Activated CD8-positive, alpha-beta memory T cell treated with anti-CD3 and anti-CD28 coated beads, Interleukin-2, amount 10 ng/mL, durations not matched to agents 7 days and 5 days (primary cell): ENCODE results near the gene SOCS7. TPM values are rescaled to one million over a fixed set of nuclear protein-coding genes. Genes with fewer than 3 reads are reported as not detected.
A peak's percentile ranks its signal among the peaks of the same experiment; 100 is the strongest.

Experiments
- ATAC-seq: fragments of 150-1000 bp; cut with Tn5 transposase; one replicate; pipeline ENCODE4 v1.10.0; 2021; ENCODE audit warnings: moderate library complexity
- CTCF ChIA-PET: fragments of 350-600 bp; sonication (Branson Sonifier 250); formaldehyde crosslinking; loops from one replicate; lab custom pipeline; 2021; ENCODE audit warnings: antibody characterized with exemption; lab: Charles Lee
- DNase-seq: peaks from one replicate; pipeline ENCODE4 v3.0.0-alpha.2; 2020
- H3K27ac Mint-ChIP-seq: one replicate; pipeline ENCODE4 v1.8.0; 2021; ENCODE audit warnings: mild to moderate bottlenecking, mixed read lengths
- H3K27me3 Mint-ChIP-seq: one replicate; pipeline ENCODE4 v1.8.0; 2021; ENCODE audit warnings: mixed read lengths
- H3K36me3 Mint-ChIP-seq: one replicate; pipeline ENCODE4 v1.8.0; 2021; ENCODE audit warnings: mild to moderate bottlenecking, mixed read lengths
- H3K4me1 Mint-ChIP-seq: one replicate; pipeline ENCODE4 v1.8.0; 2021; ENCODE audit warnings: mixed read lengths
- H3K4me3 Mint-ChIP-seq: one replicate; pipeline ENCODE4 v1.8.0; 2021; ENCODE audit warnings: mild to moderate bottlenecking, moderate library complexity, mixed read lengths
- H3K9me3 Mint-ChIP-seq: one replicate; pipeline ENCODE4 v1.8.0; 2022; ENCODE audit warnings: low read depth, mixed read lengths
- total RNA-seq, 2 experiments: library from RNA; stranded (reverse); gene quantifications; one replicate each; pipeline ENCODE4 v1.2.3, GENCODE V29; 2021

SOCS7 gene
- total RNA-seq, 2 experiments from 2014 or later = 16.2 to 16.8 TPM

DNA sequence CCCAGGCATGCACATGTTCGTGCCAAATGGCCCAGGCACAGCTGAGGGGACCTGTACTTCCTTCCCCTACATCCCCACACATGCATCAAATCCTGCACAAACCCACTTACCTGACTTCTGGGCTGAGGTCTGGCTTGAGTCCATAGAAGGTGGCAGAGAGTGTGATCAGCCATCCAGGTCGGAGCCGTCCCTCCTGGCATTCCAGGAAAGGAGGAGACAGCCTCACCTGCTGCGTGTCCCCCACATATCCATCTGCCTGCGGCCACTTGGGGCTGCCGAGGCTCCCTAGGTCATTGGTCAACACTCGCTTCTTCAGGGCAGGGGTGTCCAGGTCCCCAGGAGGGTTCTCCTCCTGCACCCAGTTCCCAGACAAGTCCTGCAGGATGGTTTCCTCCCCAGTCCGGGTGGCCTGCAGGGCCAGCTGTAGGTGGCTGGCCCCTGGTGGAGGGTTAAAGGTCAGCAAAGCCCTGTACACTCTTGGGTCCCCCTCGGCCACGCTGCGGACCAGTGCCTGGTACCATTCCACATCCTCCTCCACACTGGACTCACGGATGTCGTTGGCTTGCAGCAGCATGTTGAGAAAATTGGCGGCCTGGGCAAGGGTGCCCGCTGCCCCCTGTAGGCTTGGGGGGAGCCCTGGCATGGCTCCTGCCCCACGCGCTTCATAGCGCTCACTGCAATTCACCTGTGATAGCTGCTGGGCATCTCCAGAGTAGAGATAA is 8.6 kb upstream of the SOCS7 start:
- CTCF ChIA-PET = interaction anchor here (17.4 kb wide), 1 partner anchor 72 kb away, joined by 334 read pairs; no protein-coding TSS in a partner anchor
- Mint-ChIP-seq H3K9me3 (no peaks in the 10 kb centered on the region), H3K4me1 (no peaks in the 10 kb centered on the region), H3K27me3 (peaks cover 4% of the 10 kb centered on the region), H3K36me3 (no peaks in the 10 kb centered on the region), H3K27ac (no peak overlapping the region), H3K4me3 (no peak overlapping the region)
- no peak for ATAC-seq
- no peak for DNase-seq

- no peaks in the 10 kb centered on the region for H3K4me1 Mint-ChIP-seq
- no peak for DNase-seq
- CTCF ChIA-PET = interaction anchor here (0.8 to 17.4 kb wide), 2 partner anchors 12 to 71 kb away, joined by 3 to 334 read pairs; no protein-coding TSS in a partner anchor
- no peaks in the 10 kb centered on the region for H3K36me3 Mint-ChIP-seq
- ATAC-seq = no peak
- no peak within 1 kb of the TSS for H3K4me3 Mint-ChIP-seq
- no peaks in the 10 kb centered on the region for H3K9me3 Mint-ChIP-seq
- H3K27ac Mint-ChIP-seq = no peak within 1 kb of the TSS
- H3K27me3 Mint-ChIP-seq = peaks cover 4% of the 10 kb centered on the region
These were observed 7.8 kb upstream of the SOCS7 start, which contains the start of gene GPR179 for GRCh38 chr17:38343608-38344419. TSS of gene GPR179 (minus strand) at chr17:38343956. CDS start at chr17:38343789, 167 bp downstream.

DNA sequence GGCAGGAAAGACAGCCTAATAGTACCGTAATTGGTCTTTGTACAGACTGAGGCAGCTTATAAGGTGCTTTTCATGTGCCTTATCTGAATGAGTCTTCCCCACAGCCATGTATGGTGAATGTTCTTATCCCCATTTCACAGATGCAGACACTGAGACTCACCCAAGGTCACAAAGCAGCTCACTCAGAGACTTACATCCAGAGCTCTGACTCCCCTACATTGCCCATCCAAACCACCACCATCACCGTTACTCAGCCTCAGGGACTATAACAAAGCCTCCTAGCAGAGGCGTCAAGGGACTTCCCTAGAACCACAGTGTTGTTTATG is 7.3 kb upstream of the SOCS7 start:
- CTCF ChIA-PET = interaction anchor here (0.8 to 17.4 kb wide), 2 partner anchors 11 to 70 kb away, joined by 3 to 334 read pairs; no protein-coding TSS in a partner anchor
- no peak overlapping the region for H3K4me3 Mint-ChIP-seq
- ATAC-seq = no peak
- H3K9me3 Mint-ChIP-seq = no peaks in the 10 kb centered on the region
- no peak for DNase-seq
- H3K27ac Mint-ChIP-seq = no peak overlapping the region
- peaks cover 4% of the 10 kb centered on the region for H3K27me3 Mint-ChIP-seq
- H3K36me3 Mint-ChIP-seq = no peaks in the 10 kb centered on the region
- peaks cover 5% of the 10 kb centered on the region for H3K4me1 Mint-ChIP-seq

DNA sequence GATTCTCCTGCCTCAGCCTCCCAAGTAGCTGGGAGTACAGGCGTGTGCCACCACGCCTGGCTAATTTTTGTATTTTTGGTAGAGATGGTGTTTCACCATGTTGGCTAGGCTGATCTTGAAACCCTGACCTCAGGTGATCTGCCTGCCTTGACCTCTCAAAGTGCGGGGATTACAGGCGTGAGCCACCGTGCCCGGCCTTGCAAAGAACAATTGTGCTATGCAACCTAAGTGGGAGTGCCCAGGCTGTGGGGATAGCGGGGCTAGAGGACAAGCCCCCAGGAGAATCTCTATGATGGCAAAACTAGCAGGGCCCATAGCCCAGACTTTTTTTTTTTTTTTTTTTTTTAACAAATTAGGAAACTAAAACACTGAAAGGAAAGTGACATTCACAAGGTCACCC is 5.9 kb upstream of the SOCS7 start:
- Mint-ChIP-seq H3K27ac (no peak overlapping the region), H3K4me1 (peaks cover 6% of the 10 kb centered on the region), H3K9me3 (no peaks in the 10 kb centered on the region), H3K36me3 (no peaks in the 10 kb centered on the region), H3K27me3 (peaks cover 4% of the 10 kb centered on the region), H3K4me3 (no peak overlapping the region)
- ATAC-seq = no peak
- CTCF ChIA-PET = interaction anchor here (1.3 to 17.4 kb wide), 3 partner anchors 13 to 78 kb away, joined by 3 to 334 read pairs (median 4); no protein-coding TSS in a partner anchor
- no peak for DNase-seq

GRCh38 chr17:38349097-38349730 is 2.4 kb upstream of the SOCS7 start:
- no peak overlapping the region for H3K4me3 Mint-ChIP-seq
- CTCF ChIA-PET = interaction anchor here (0.7 to 17.4 kb wide), 29 partner anchors 10 to 318 kb away, joined by 3 to 334 read pairs (median 5); partner anchors contain the start of gene ARHGAP23
- H3K4me1 Mint-ChIP-seq = peaks cover 24% of the 10 kb centered on the region
- peak; percentile 91 for DNase-seq
- no peaks in the 10 kb centered on the region for H3K9me3 Mint-ChIP-seq
- H3K27ac Mint-ChIP-seq = no peak overlapping the region
- peak; percentile 55 for ATAC-seq
- no peaks in the 10 kb centered on the region for H3K27me3 Mint-ChIP-seq
- no peaks in the 10 kb centered on the region for H3K36me3 Mint-ChIP-seq

DNA sequence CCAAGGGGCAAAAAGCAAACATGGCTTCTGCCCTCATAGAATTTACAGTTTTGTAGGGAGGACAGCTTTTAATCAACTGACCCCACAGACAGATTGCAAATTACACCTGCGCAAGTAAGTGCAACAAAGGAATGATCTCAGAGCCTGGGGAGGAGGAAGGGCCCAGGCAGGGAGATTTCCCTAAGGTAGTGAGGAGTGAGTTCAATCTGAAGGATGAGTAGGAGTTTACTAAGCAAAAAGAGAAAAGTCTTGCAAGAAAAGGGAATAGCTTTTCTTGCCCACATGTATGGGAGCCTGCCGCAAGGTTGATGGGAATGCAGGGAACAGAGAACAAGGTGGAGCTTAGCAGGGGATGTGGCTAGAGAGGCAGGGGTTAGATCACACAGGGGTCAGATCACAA is 1.6 kb upstream of the SOCS7 start:
- Mint-ChIP-seq H3K4me1 (peaks cover 31% of the 10 kb centered on the region), H3K27me3 (no peaks in the 10 kb centered on the region), H3K36me3 (no peaks in the 10 kb centered on the region), H3K4me3 (no peak overlapping the region), H3K9me3 (no peaks in the 10 kb centered on the region), H3K27ac (no peak overlapping the region)
- ATAC-seq (no peak), DNase-seq (no peak)
- CTCF ChIA-PET = interaction anchor here (1.2 to 17.4 kb wide), 15 partner anchors 9 to 317 kb away, joined by 4 to 334 read pairs (median 10); no protein-coding TSS in a partner anchor

DNA sequence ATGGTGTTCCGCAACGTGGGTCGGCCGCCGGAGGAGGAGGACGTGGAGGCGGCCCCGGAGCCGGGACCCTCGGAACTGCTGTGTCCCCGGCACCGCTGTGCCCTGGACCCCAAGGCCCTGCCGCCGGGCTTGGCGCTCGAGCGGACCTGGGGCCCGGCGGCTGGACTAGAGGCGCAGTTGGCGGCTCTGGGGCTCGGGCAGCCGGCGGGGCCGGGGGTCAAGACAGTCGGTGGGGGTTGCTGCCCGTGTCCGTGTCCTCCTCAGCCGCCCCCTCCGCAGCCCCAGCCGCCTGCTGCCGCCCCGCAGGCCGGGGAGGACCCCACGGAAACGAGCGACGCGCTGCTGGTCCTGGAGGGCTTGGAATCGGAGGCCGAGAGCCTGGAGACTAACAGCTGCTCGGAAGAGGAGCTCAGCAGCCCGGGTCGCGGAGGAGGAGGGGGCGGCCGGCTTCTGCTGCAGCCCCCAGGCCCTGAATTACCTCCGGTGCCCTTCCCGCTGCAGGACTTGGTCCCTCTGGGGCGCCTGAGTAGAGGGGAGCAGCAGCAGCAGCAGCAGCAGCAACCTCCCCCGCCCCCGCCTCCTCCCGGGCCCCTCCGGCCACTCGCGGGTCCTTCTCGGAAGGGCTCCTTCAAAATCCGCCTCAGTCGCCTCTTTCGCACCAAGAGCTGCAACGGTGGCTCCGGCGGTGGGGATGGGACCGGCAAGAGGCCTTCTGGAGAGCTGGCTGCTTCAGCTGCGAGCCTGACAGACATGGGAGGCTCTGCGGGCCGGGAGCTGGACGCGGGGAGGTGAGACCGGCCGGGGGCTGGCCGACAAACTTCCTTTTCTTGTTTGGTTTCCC is 821 bp downstream of the SOCS7 start:
- Mint-ChIP-seq H3K4me1 (peaks cover 40% of the 10 kb centered on the region), H3K27ac (no peak overlapping the region), H3K36me3 (no peaks in the 10 kb centered on the region), H3K27me3 (no peaks in the 10 kb centered on the region), H3K4me3 (peak overlapping the region; percentile 71), H3K9me3 (no peaks in the 10 kb centered on the region)
- ATAC-seq (no peak), DNase-seq (peak; percentile 47)
- CTCF ChIA-PET = interaction anchor here (0.7 to 17.4 kb wide), 7 partner anchors 14 to 207 kb away, joined by 3 to 334 read pairs (median 8); no protein-coding TSS in a partner anchor

- CTCF ChIA-PET = interaction anchor here (0.7 to 17.4 kb wide), 8 partner anchors 13 to 206 kb away, joined by 3 to 334 read pairs (median 6); no protein-coding TSS in a partner anchor
- Mint-ChIP-seq H3K36me3 (no peaks in the 10 kb centered on the region), H3K27me3 (no peaks in the 10 kb centered on the region), H3K4me3 (peak overlapping the region; percentile 71), H3K9me3 (no peaks in the 10 kb centered on the region), H3K27ac (no peak overlapping the region), H3K4me1 (peaks cover 40% of the 10 kb centered on the region)
- no peak for DNase-seq
- no peak for ATAC-seq
These were observed 1.5 kb downstream of the SOCS7 start for GRCh38 chr17:38353086-38353604.

GRCh38 chr17:38353668-38354067 is 2.0 kb downstream of the SOCS7 start:
- ATAC-seq = no peak
- no peak for DNase-seq
- Mint-ChIP-seq H3K9me3 (no peaks in the 10 kb centered on the region), H3K27me3 (no peaks in the 10 kb centered on the region), H3K36me3 (no peaks in the 10 kb centered on the region), H3K4me1 (peaks cover 40% of the 10 kb centered on the region), H3K4me3 (peak overlapping the region; percentile 71), H3K27ac (no peak overlapping the region)
- CTCF ChIA-PET = interaction anchor here (1.6 to 17.4 kb wide), 7 partner anchors 12 to 204 kb away, joined by 4 to 334 read pairs (median 8); no protein-coding TSS in a partner anchor

- CTCF ChIA-PET = interaction anchor here (1.6 to 17.4 kb wide), 7 partner anchors 12 to 204 kb away, joined by 4 to 334 read pairs (median 4); no protein-coding TSS in a partner anchor
- DNase-seq (no peak), ATAC-seq (no peak)
- H3K4me1 Mint-ChIP-seq = peaks cover 36% of the 10 kb centered on the region
- H3K4me3 Mint-ChIP-seq = no peak overlapping the region
- no peak overlapping the region for H3K27ac Mint-ChIP-seq
- H3K36me3 Mint-ChIP-seq = no peaks in the 10 kb centered on the region
- H3K9me3 Mint-ChIP-seq = no peaks in the 10 kb centered on the region
- H3K27me3 Mint-ChIP-seq = no peaks in the 10 kb centered on the region
These were observed 2.8 kb downstream of the SOCS7 start for GRCh38 chr17:38354466-38354865.

GRCh38 chr17:38355251-38355650 is 3.6 kb downstream of the SOCS7 start:
- Mint-ChIP-seq H3K4me3 (no peak overlapping the region), H3K27ac (no peak overlapping the region), H3K9me3 (no peaks in the 10 kb centered on the region), H3K27me3 (no peaks in the 10 kb centered on the region), H3K4me1 (peaks cover 35% of the 10 kb centered on the region), H3K36me3 (no peaks in the 10 kb centered on the region)
- DNase-seq (no peak), ATAC-seq (no peak)
- CTCF ChIA-PET = interaction anchor here (1.2 to 17.4 kb wide), 8 partner anchors 11 to 251 kb away, joined by 3 to 334 read pairs (median 4); partner anchors contain the start of gene GPR179
